RWPE2 (cell line): Measurements from ENCODE around the gene ADNP.

ENCODE experiments used
- ATAC-seq: fragments of 200-7000 bp; cut with Tn5 transposase; 3 replicates; pipeline ENCODE4 v1.9.1; 2021; ENCODE audit warnings: low read depth
- DNase-seq: peaks from one replicate; pipeline ENCODE4 v3.0.0-alpha.2; 2020; ENCODE audit warnings: low spot score
- H3K27ac ChIP-seq: fragments of 450-650 bp; 2 replicates; pipeline ENCODE4 v1.5.1; 2017; ENCODE audit warnings: mild to moderate bottlenecking; ENCODE audit not compliant: poor library complexity, severe bottlenecking
- H3K27me3 ChIP-seq: fragments of 250-450 bp; sonication (Bioruptor Pico); 2 replicates; pipeline ENCODE4 v1.5.1; 2021; ENCODE audit warnings: mild to moderate bottlenecking, moderate library complexity; ENCODE audit not compliant: insufficient read depth, poor library complexity, severe bottlenecking
- H3K36me3 ChIP-seq: fragments of 250-450 bp; sonication (Bioruptor Pico); 2 replicates; pipeline ENCODE4 v1.5.1; 2020; ENCODE audit warnings: low read depth, mild to moderate bottlenecking, moderate library complexity
- H3K4me1 ChIP-seq: fragments of 250-450 bp; sonication (Bioruptor Pico); 2 replicates; pipeline ENCODE4 v1.5.1; 2021; ENCODE audit warnings: mild to moderate bottlenecking, moderate library complexity; ENCODE audit not compliant: insufficient read depth, poor library complexity, severe bottlenecking
- H3K4me3 ChIP-seq: fragments of 250-450 bp; sonication (Bioruptor Pico); 2 replicates; pipeline ENCODE4 v1.5.1; 2021; ENCODE audit warnings: mild to moderate bottlenecking, moderate library complexity; ENCODE audit not compliant: severe bottlenecking
- H3K9me3 ChIP-seq: fragments of 250-450 bp; sonication (Bioruptor Pico); 2 replicates; pipeline ENCODE4 v1.5.1; 2021; ENCODE audit warnings: mild to moderate bottlenecking, moderate library complexity; ENCODE audit not compliant: severe bottlenecking
- TF ChIP-seq, protein P1 (sequence below): fragments of 450-650 bp; IDR thresholded peaks from one replicate; pipeline ENCODE4 v1.5.1; 2017; ENCODE audit warnings: mild to moderate bottlenecking, moderate library complexity; ENCODE audit not compliant: poor library complexity, severe bottlenecking

Gene ADNP

DNA sequence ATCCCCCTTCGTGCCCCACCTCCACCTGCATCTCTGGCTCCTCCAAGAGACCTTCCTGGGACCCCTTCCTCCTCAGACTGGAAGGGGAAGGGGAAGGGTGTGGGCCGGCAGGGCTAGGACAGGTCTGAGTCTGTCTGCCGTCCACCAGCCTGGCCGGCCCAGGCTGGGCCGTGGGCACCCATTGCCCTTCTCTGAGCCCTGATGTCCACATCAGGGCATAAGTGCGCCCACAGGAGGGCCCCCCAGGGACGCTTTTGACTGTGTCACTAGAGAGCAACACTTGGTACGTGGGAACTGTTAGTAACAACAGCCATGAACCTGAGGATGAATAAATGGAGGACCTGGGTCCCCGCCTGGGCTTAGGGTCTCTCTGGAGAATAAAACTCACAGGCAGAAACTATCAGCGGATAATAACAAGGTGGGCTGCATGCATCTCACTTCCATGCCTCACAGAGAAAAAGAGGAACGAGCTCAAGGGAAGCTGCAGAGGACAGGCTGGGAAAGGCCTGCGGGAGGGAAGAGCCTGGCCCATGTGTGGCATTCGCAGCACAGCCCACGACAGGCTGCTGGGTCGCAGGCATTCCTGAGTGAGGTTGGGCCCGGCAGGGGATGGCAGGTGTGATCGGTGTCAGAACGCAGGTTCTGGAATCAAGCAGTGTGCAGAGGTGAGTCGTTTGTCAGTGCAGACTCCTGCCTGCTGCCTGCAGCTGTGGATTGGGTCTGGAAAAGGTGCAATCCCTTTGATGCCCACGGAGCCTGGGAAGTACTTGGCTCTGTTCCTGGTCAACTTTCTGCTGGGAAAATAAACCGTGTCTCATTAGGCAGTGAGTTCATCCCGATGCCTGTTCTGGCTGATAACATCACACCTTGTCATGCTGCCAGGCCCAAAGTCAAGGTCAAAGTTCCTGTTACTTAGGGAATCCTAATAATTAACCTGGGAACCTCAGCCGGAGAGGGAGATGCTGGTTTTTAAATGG, 75.5 kb downstream of the ADNP start:
- Histone ChIP-seq H3K4me3 (no peak overlapping the region), H3K27ac (peak overlapping the region; percentile 11), H3K36me3 (no peaks in the 10 kb centered on the region), H3K9me3 (no peaks in the 10 kb centered on the region), H3K27me3 (no peaks in the 10 kb centered on the region), H3K4me1 (peaks cover 9% of the 10 kb centered on the region)
- ATAC-seq, result peak; percentile 81
- TF ChIP-seq, protein P1, sequence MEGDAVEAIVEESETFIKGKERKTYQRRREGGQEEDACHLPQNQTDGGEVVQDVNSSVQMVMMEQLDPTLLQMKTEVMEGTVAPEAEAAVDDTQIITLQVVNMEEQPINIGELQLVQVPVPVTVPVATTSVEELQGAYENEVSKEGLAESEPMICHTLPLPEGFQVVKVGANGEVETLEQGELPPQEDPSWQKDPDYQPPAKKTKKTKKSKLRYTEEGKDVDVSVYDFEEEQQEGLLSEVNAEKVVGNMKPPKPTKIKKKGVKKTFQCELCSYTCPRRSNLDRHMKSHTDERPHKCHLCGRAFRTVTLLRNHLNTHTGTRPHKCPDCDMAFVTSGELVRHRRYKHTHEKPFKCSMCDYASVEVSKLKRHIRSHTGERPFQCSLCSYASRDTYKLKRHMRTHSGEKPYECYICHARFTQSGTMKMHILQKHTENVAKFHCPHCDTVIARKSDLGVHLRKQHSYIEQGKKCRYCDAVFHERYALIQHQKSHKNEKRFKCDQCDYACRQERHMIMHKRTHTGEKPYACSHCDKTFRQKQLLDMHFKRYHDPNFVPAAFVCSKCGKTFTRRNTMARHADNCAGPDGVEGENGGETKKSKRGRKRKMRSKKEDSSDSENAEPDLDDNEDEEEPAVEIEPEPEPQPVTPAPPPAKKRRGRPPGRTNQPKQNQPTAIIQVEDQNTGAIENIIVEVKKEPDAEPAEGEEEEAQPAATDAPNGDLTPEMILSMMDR, result peak; percentile 8
- no peak for DNase-seq

DNA sequence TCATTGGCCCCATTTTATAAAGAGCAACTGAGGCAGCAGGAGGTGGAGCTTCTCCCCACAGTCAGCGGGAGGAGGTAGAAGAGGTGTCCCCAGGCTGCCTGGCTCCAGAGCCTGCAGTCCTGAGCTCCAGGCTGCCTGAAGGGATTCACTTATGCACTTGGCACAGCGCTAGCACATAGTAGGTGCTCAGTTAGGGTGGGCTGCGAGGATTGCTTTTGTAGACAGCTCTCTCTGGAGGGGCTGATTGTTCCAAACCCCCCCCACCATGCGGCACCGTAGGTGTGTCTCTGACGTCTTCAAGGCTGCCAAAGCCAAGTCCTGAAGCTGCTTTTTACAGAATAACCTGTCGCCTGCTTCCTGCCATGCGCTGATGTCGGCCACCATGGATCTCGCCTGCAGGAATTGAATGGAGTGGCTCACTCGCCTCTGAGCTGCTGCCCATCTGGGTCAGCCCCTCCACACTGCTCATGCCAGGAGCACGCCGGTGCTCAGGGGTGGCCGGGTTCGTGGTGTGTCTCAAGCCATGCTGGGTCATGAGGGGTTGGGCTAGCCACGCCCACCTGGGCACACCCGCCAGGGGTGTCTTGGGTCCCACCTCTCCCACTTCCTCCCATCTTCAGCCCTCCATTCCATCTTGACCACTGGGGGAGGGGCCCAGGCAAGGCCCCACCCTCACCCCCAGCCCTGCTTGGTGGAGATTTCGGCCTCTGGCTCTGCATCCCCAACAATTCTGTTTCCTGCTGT, 76.6 kb downstream of the ADNP start:
- DNase-seq (no peak), ATAC-seq (no peak)
- Histone ChIP-seq H3K27me3 (no peaks in the 10 kb centered on the region), H3K4me3 (no peak overlapping the region), H3K36me3 (no peaks in the 10 kb centered on the region), H3K27ac (no peak overlapping the region), H3K9me3 (no peaks in the 10 kb centered on the region), H3K4me1 (peaks cover 9% of the 10 kb centered on the region)
- TF ChIP-seq, protein P1, result no peak

DNA sequence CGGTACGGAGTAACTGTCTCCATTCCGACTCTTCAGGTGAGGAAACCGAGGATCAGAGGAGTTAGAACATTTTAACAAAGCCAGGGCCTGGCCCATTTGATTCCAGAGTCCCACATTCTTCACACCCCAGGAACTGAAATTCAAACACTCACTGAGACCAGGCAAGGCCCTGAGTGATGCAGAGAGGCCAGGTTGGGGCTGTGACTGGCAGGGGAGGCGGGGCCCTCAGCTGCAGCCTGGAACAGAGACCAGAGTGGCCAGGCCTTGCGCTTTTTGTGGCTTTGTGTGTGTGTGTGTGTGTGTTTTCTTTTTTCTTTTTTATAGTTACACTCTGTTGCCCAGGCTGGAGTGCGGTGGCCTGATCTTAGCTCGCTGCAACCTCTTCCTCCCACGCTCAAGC, 79.2 kb downstream of the ADNP start:
- H3K27ac ChIP-seq, result no peak overlapping the region
- TF ChIP-seq, protein P1, result no peak
- H3K36me3 ChIP-seq, result no peaks in the 10 kb centered on the region
- H3K27me3 ChIP-seq, result no peaks in the 10 kb centered on the region
- peaks cover 30% of the 10 kb centered on the region for H3K4me1 ChIP-seq
- no peaks in the 10 kb centered on the region for H3K9me3 ChIP-seq
- no peak for DNase-seq
- no peak overlapping the region for H3K4me3 ChIP-seq
- no peak for ATAC-seq

DNA sequence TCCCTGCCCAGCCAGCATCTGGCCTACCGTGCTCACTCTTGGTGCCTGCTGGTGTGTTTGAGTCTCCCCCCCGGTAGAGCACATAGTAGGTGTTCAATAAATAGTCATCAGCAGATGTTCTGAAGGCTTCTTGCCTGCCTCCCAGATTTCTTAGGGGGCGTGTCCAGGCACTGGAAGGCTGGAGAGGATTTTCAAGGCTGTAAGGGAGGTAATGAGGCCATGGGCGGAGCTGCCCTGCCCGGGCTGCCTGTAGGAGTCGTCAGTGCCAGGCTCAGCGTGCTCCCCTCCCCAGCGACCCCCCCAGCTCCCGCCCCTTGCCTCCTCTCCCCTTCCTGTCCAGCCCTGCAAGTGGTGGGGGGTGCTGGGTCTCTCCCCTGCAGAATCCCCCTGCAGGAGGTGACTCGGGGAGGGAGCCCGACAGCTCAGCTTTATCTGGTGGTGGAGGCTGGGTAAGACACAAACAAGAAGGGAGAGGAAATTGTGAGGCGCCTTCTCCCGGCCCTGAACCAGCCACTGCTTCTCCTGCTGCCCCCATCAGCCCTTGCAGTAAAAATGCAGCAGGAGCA, 80.4 kb downstream of the ADNP start:
- no peaks in the 10 kb centered on the region for H3K27me3 ChIP-seq
- H3K27ac ChIP-seq, result no peak overlapping the region
- ATAC-seq (no peak), DNase-seq (peak; percentile 75)
- no peaks in the 10 kb centered on the region for H3K36me3 ChIP-seq
- no peaks in the 10 kb centered on the region for H3K9me3 ChIP-seq
- H3K4me1 ChIP-seq, result peaks cover 28% of the 10 kb centered on the region
- TF ChIP-seq, protein P1, result no peak
- no peak overlapping the region for H3K4me3 ChIP-seq
